Panc1 (cell line): ENCODE data around the gene MACROD2. TPM values are rescaled to one million over a fixed set of nuclear protein-coding genes. Genes with fewer than 3 reads are reported as not detected.

ENCODE experiments used
- ATAC-seq: fragments of 200-7000 bp; cut with Tn5 transposase; 2 replicates; pipeline ENCODE4 v1.9.1; 2020; ENCODE audit warnings: mild to moderate bottlenecking, moderate library complexity
- BruUV-seq: library from RNA; stranded (reverse); fragments of 400-500 nt; replicated peaks from 2 replicates; lab custom pipeline; 2021; lab: Mats Ljungman, UMichigan
- CTCF ChIA-PET: fragments of 300-600 bp; sonication (Branson Sonifier 250); formaldehyde crosslinking; loops from one replicate; lab custom pipeline; 2022; ENCODE audit warnings: antibody characterized with exemption; lab: Charles Lee
- POLR2A ChIA-PET: fragments of 300-600 bp; sonication (Branson Sonifier 250); formaldehyde crosslinking; loops from one replicate; lab custom pipeline; 2022; ENCODE audit warnings: antibody characterized with exemption; lab: Charles Lee
- DNase-seq: peaks from one replicate; pipeline ENCODE4 v3.0.0-alpha.2; 2010; ENCODE audit warnings: low read depth, low spot score
- H3K27ac ChIP-seq: 2 replicates; pipeline ENCODE4 v1.5.1; 2011; ENCODE audit warnings: mild to moderate bottlenecking, low read length, inconsistent platforms
- H3K27me3 ChIP-seq: fragments of 200-500 bp; sonication (Bioruptor generic); 2 replicates; pipeline ENCODE4 v1.6.0; 2014; ENCODE audit warnings: low read length, inconsistent platforms; ENCODE audit not compliant: control insufficient read depth, insufficient read depth
- H3K36me3 ChIP-seq: fragments of 200-500 bp; sonication (Bioruptor generic); 2 replicates; pipeline ENCODE4 v1.5.1; 2014; ENCODE audit warnings: inconsistent platforms, mild to moderate bottlenecking, low read length, moderate library complexity; ENCODE audit not compliant: control insufficient read depth, insufficient read depth
- H3K4me1 ChIP-seq: 2 replicates; pipeline ENCODE4 v1.5.1; 2011; ENCODE audit warnings: inconsistent platforms, mild to moderate bottlenecking, low read length, moderate library complexity; ENCODE audit not compliant: control insufficient read depth, insufficient read depth
- H3K4me3 ChIP-seq, 2 experiments: 2 replicates each; pipeline ENCODE4 v1.5.1; 2011 to 2012; ENCODE audit warnings: low read depth in 2 of 2, low read length in 2 of 2, mild to moderate bottlenecking in 2 of 2, inconsistent platforms in 1 of 2, moderate library complexity in 1 of 2
- H3K9me3 ChIP-seq: fragments of 200-500 bp; sonication (Bioruptor generic); 2 replicates; pipeline ENCODE4 v1.5.1; 2014; ENCODE audit warnings: low read depth, mild to moderate bottlenecking, inconsistent platforms, low read length, moderate library complexity; ENCODE audit not compliant: control insufficient read depth, insufficient read depth
- CTCF ChIP-seq: fragments of 450-650 bp; IDR thresholded peaks from 2 replicates; pipeline ENCODE4 v1.5.1; 2017; ENCODE audit warnings: mild to moderate bottlenecking
- POLR2AphosphoS5 ChIP-seq: IDR thresholded peaks from 2 replicates; pipeline ENCODE4 v1.6.1; 2012; ENCODE audit warnings: mild to moderate bottlenecking, low read depth, low read length, moderate library complexity
- REST ChIP-seq, 2 experiments: IDR thresholded peaks; 2 replicates each; pipeline ENCODE4 v1.6.1; 2011 to 2012; ENCODE audit warnings: low read depth in 2 of 2, control low read depth in 1 of 2, low read length in 1 of 2, mild to moderate bottlenecking in 1 of 2, moderate library complexity in 1 of 2; ENCODE audit not compliant: insufficient read depth in 1 of 2
- SIN3A ChIP-seq: IDR thresholded peaks from 2 replicates; pipeline ENCODE4 v1.6.1; 2012; ENCODE audit warnings: low read depth, mild to moderate bottlenecking, low read length, moderate library complexity, borderline replicate concordance; ENCODE audit not compliant: insufficient read depth
- TCF7L2 ChIP-seq: IDR thresholded peaks from 2 replicates; pipeline ENCODE4 v1.6.1; 2011; ENCODE audit warnings: mild to moderate bottlenecking, low read depth, low read length, inconsistent platforms
- in situ Hi-C: cut with HindIII; loops from 2 replicates; pipeline ENCODE4 v1.10.0; 2016; ENCODE audit warnings: low sequenced_read_pairs, low pct_unique_long_range_greater_than_20kb
- intact Hi-C: fragments of 100-400 bp; cut with micrococcal nuclease; formaldehyde crosslinking; loops from one replicate; pipeline ENCODE4 v1.10.0; 2022; ENCODE audit not compliant: unreplicated experiment
- total RNA-seq: library from RNA; stranded (reverse); gene quantifications from one replicate; pipeline ENCODE4 v1.2.1, GENCODE V29; 2021; ENCODE audit not compliant: unreplicated experiment

MACROD2 gene
- total RNA-seq, 1 experiment from 2014 or later = 1.2 TPM

GRCh38 chr20:15889514-15890256 is 1894.4 kb downstream of the MACROD2 start:
- Histone ChIP-seq H3K36me3 (no peaks in the 10 kb centered on the region), H3K9me3 (no peaks in the 10 kb centered on the region), H3K4me3 (no peak overlapping the region), H3K27me3 (no peaks in the 10 kb centered on the region), H3K27ac (no peak overlapping the region), H3K4me1 (no peaks in the 10 kb centered on the region)
- intact Hi-C loops = no loop called here
- ChIA-PET POLR2A (no interaction called here), CTCF (no interaction called here)
- TF ChIP-seq REST (IDR thresholded peaks at IDR 0.05; ENCODE audit: insufficient read depth in 1 of 2, low read depth in 2 of 2, low read length in 1 of 2) = no peak
- ATAC-seq (no peak), DNase-seq (no peak)
- BruUV-seq = no TSS peak
- in situ Hi-C loops = no loop called here

GRCh38 chr20:15890407-15890982 is 1895.2 kb downstream of the MACROD2 start:
- Histone ChIP-seq H3K27me3 (no peaks in the 10 kb centered on the region), H3K36me3 (no peaks in the 10 kb centered on the region), H3K9me3 (no peaks in the 10 kb centered on the region), H3K27ac (no peak overlapping the region), H3K4me3 (no peak overlapping the region), H3K4me1 (no peaks in the 10 kb centered on the region)
- CTCF ChIA-PET = no interaction called here
- POLR2A ChIA-PET = no interaction called here
- intact Hi-C loops (no loop called here), in situ Hi-C loops (no loop called here)
- ATAC-seq = no peak
- no TSS peak for BruUV-seq
- DNase-seq = no peak
- no peak for TF ChIP-seq SIN3A
- no peak for TF ChIP-seq CTCF
- TF ChIP-seq TCF7L2 = no peak
- no peak for TF ChIP-seq POLR2AphosphoS5
- no peak for TF ChIP-seq REST (IDR thresholded peaks at IDR 0.05; ENCODE audit: insufficient read depth in 1 of 2, low read depth in 2 of 2, low read length in 1 of 2)
